HepG2 (cell line): ENCODE results near the gene PRR19.

ENCODE experiments used
- CTCF ChIP-seq: sonication (generic); formaldehyde crosslinking; IDR thresholded peaks from 2 replicates; pipeline ENCODE4 v1.5.0; 2020; ENCODE audit warnings: mild to moderate bottlenecking, missing genetic modification reagents, moderate library complexity
- EZH2 ChIP-seq: conservative IDR thresholded peaks from 2 replicates; pipeline ENCODE4 v1.6.1; 2012; ENCODE audit warnings: mild to moderate bottlenecking, low read depth, low read length, moderate library complexity
- KDM3A ChIP-seq: IDR thresholded peaks from 2 replicates; pipeline ENCODE4 v1.6.1; 2018; ENCODE audit warnings: low read depth, missing compliant biosample characterization
- U2AF2 ChIP-seq: fragments of 200-400 bp; formaldehyde crosslinking; IDR thresholded peaks from 2 replicates; pipeline ENCODE4 v1.6.1; 2017; ENCODE audit warnings: low read depth, mild to moderate bottlenecking, low read length

- TF ChIP-seq U2AF2: no peak
- TF ChIP-seq EZH2: no peak
- TF ChIP-seq KDM3A: no peak
- no peak for TF ChIP-seq CTCF (CRISPR knock-in tag)
These were observed 25.0 kb downstream of the PRR19 start for GRCh38 chr19:42326969-42327368.
